HL-60 (cell line): ENCODE data around the gene CDC26.

ENCODE experiments used
- GABPA ChIP-seq: IDR thresholded peaks from 2 replicates; pipeline ENCODE4 v1.6.1; 2012; ENCODE audit warnings: low read depth
- POLR2AphosphoS5 ChIP-seq: IDR thresholded peaks from 2 replicates; pipeline ENCODE4 v1.6.1; 2012; ENCODE audit warnings: low read depth
- REST ChIP-seq: IDR thresholded peaks from 2 replicates; pipeline ENCODE4 v1.6.1; 2012; ENCODE audit warnings: low read depth; ENCODE audit not compliant: insufficient replicate concordance
- TF ChIP-seq, protein P1 (sequence below): IDR thresholded peaks from one replicate; pipeline ENCODE4 v1.5.1; 2011; ENCODE audit warnings: low read length, control low read depth, inconsistent platforms; ENCODE audit not compliant: insufficient read depth

GRCh38 chr9:113238202-113238858 lies 37.0 kb downstream of the CDC26 start:
- TF ChIP-seq POLR2AphosphoS5 (no peak), REST (no peak), GABPA (no peak)
- TF ChIP-seq, protein P1, sequence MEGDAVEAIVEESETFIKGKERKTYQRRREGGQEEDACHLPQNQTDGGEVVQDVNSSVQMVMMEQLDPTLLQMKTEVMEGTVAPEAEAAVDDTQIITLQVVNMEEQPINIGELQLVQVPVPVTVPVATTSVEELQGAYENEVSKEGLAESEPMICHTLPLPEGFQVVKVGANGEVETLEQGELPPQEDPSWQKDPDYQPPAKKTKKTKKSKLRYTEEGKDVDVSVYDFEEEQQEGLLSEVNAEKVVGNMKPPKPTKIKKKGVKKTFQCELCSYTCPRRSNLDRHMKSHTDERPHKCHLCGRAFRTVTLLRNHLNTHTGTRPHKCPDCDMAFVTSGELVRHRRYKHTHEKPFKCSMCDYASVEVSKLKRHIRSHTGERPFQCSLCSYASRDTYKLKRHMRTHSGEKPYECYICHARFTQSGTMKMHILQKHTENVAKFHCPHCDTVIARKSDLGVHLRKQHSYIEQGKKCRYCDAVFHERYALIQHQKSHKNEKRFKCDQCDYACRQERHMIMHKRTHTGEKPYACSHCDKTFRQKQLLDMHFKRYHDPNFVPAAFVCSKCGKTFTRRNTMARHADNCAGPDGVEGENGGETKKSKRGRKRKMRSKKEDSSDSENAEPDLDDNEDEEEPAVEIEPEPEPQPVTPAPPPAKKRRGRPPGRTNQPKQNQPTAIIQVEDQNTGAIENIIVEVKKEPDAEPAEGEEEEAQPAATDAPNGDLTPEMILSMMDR, result no peak
